CD4-positive, alpha-beta T cell treated with Interleukin-1 beta for 1 hour (primary cell): ENCODE results near the gene DOCK3.
A peak's percentile ranks its signal among the peaks of the same experiment; 100 is the strongest.
"Not testable (repeated sequence)": the region's sequence is repeated elsewhere in the genome, so short reads cannot be mapped to it uniquely, and the experiment has no call there.

Experiments used
- DNase-seq, 2 donors: peaks; one replicate each; pipeline ENCODE4 v3.0.0-alpha.2; 2020 to 2022

Gene DOCK3

DNA sequence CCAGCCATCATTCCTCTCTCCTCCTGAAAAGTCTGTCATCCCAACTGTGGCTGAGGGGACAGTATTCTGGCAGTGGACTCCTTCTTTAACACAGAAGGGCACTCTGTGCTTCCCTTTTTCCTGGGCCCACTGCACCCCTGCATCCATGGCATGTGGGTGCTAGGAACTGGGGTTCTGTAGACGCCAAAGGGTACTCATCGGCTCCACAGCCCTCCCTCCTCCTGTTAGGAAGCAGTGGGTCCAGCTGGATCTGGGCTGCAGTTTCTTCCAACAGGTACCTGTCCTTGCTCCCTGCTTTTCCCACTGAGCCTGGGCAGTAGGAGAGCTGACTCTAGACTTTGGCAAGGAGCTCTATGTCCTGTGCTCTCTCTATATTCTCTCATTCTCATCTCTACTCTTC, 704.0 kb downstream of the DOCK3 start:
- no peak for DNase-seq

- DNase-seq: no peak
These were observed 704.6 kb downstream of the DOCK3 start for GRCh38 chr3:51379301-51379700.

DNA sequence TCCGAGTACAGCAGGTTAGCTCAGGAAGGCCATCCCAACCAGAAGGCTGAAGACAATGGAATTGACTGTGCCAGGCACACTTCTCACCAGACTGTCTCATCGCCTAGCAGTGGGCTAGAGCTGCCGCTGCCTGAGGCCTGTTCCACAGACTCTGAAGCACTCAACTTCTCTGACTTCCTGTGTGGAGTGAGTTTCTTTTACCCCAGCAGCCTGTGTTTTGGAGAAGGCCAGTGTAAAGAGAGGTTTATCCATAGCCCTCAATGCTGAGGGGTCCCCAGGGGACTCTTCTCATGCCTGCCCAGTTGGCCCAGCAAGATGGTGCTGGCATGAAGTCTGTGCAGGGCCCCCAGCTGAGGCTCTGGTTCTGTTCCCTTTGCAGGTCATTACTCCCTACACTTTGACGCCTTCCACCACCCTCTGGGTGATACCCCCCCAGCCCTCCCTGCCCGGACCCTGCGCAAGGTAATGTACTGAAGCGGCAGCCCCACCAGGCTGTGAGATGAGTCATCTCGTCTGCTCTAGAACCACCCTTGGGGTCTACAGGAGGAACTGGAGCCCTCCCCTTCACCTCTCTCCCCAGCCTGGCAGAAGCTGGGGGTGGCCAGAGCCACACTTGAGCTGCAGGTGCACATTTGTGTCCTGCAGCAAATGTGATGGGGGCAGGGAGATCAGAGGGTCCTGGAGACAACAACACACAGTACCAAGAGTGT, 705.2 kb downstream of the DOCK3 start:
- DNase-seq: no peak

DNA sequence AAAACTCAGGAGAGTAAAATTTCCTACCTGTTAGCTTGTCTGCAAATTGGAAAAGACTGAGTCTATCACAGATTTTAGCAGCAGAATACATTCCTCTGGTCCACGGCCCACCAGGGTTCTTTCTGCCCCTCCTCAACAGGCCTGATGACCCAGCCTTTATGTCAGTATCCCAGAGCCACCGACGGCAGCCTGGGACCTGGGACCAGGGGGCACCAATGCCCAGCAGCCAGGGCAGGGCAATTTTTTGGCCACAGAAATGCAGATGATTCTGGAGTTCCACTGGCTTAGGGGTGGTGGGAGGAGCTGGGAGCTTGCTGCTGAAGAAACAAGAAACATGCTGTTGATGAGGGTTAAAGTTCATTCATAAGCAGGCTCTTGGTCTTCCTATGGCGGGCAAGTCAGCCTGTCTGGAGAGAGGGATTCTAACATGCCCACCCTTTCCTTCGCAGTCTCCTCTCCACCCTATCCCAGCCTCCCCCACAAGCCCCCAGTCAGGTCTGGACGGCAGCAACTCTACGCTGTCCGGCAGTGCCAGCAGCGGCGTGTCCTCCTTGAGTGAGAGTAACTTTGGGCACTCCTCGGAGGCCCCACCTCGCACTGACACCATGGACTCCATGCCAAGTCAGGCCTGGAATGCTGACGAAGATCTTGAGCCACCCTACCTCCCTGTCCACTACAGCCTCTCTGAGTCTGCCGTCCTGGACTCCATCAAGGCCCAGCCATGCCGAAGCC, 706.0 kb downstream of the DOCK3 start:
- no peak for DNase-seq

GRCh38 chr3:51381333-51381705, 706.6 kb downstream of the DOCK3 start:
- DNase-seq: no peak

- no peak for DNase-seq
These were observed 707.5 kb downstream of the DOCK3 start for GRCh38 chr3:51382076-51382745.

GRCh38 chr3:51382947-51383578, 708.3 kb downstream of the DOCK3 start:
- DNase-seq: no peak

GRCh38 chr3:51384055-51384725, 709.5 kb downstream of the DOCK3 start:
- DNase-seq: peak; percentile 12 to 14

GRCh38 chr3:51384726-51385473, 710.2 kb downstream of the DOCK3 start, which contains the start of gene MANF:
MANF (plus strand) TSS chr3:51385291; CDS start chr3:51385343, 52 bp downstream.
- peak; percentile 98 for DNase-seq

GRCh38 chr3:51385621-51386091, 710.9 kb downstream of the DOCK3 start:
- peak in 1 of 2 donors; percentile 13 for DNase-seq

DNA sequence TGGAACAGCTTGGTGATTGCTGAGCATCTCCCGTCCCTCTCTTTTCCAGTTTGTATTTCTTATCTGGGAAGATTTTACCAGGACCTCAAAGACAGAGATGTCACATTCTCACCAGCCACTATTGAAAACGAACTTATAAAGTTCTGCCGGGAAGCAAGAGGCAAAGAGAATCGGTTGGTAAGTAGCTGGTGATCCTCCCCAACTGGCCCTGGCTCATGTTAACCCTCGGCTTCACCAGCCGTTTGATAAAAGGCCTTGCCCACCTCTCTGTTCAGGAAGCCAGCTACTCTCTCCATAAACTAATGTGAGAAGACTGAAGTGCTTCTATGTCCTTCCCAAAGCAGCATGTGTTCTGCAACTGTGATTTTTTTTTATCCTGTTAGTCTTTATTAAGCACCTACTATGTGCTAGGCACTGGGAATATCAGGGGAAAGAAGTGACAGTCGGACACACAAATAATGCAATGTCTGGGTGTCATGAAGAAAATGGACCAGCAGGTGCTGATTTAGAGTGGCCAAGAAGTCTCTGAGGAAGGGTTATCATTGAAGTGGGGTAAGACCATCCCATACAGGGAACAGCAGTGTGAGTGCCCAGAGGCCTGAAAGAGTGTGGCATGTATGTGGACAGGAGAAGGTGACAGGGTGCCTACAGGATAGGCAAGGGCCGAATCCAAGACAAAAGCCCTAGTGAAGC, 711.6 kb downstream of the DOCK3 start:
- no peak for DNase-seq

- no peak for DNase-seq
These were observed 712.1 kb downstream of the DOCK3 start for GRCh38 chr3:51386852-51387229.

GRCh38 chr3:51387281-51387680, 712.6 kb downstream of the DOCK3 start:
- DNase-seq: not testable (repeated sequence)

DNA sequence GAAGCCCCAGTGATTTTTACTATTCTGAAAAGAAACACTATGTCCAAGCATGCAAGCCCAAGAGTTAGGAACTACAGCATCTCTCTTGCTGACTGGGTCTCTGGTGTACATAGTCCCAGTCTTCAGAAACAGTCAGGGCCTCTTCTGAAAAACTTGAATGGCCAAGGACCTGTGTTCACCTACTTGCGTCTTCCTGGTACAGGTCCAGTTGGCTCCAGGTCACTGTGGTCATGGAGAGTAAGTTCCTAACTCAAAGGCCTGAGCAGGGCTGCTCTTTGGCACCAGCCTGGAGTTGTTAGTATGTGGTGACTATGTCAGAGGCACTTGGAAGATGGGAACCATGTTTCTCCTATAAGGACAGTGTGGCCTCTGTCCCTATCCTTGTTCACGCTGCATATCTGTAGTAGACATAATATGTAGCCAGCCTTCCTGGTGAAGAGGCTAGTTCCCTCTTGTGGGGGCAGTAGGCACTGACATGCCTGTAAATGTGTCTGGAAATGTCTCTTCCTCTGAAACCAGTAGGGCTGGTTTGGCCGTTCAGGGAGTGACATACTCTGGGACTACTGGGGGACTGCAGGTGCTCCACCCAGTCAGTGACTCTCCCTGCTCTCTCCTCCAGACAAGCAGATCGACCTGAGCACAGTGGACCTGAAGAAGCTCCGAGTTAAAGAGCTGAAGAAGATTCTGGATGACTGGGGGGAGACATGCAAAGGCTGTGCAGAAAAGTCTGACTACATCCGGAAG, 713.7 kb downstream of the DOCK3 start:
- no peak for DNase-seq

GRCh38 chr3:51389423-51390183, 714.9 kb downstream of the DOCK3 start:
- DNase-seq: peak; percentile 56 to 67

GRCh38 chr3:51390246-51391074, 715.7 kb downstream of the DOCK3 start:
- no peak for DNase-seq

- DNase-seq: peak; percentile 98
These were observed 716.4 kb downstream of the DOCK3 start, which contains the start of gene RBM15B for GRCh38 chr3:51391075-51391565. RBM15B (plus strand) TSS chr3:51391285; CDS start chr3:51391400, 115 bp downstream.
